ENCODE results near the gene OTUB2. TPM values are rescaled to one million over a fixed set of nuclear protein-coding genes. Genes with fewer than 3 reads are reported as not detected.

OTUB2 gene
- total RNA-seq, 1 experiment from 2014 or later = 3.4 TPM

DNA sequence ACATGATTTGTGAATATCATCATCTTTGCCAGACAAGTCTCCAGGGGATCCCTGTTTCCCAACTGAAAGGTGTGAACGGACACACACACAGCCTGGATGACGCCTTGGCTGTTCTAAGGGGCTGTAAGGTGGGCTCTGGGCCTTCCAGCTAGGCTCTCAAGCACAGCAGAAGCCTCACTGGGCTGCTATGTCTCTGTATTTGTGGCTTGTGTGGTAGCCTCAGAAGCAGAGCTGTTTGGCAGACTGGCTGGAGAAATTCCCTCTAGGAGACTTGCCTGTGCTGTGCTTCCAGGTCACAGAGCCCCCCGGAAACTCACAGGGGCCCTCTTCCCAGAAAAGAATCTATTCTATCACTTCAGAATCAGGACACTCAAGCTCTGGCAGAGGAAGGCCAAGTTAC, 21.4 kb downstream of the OTUB2 start:
- ATAC-seq (no peak), DNase-seq (ENCODE audit: low read depth, low spot score) (no peak)
- Histone ChIP-seq H3K27me3 (ENCODE audit: control insufficient read depth, insufficient read depth, low read length) (no peaks in the 10 kb centered on the region), H3K36me3 (ENCODE audit: control insufficient read depth, insufficient read depth, low read length) (no peaks in the 10 kb centered on the region; the same call in 1 of the 2 replicates), H3K27ac (ENCODE audit: low read length) (no peak overlapping the region), H3K4me1 (ENCODE audit: control insufficient read depth, insufficient read depth, low read length) (no peaks in the 10 kb centered on the region), H3K9me3 (ENCODE audit: control insufficient read depth, insufficient read depth, low read depth, low read length) (no peaks in the 10 kb centered on the region), H3K4me3 (ENCODE audit: low read depth in 2 of 2, low read length in 2 of 2) (no peak overlapping the region)
- no TSS peak for BruUV-seq (replicated peaks)
- intact Hi-C loops (cut with micrococcal nuclease; ENCODE audit: unreplicated experiment) = no loop called here
- in situ Hi-C loops (cut with HindIII; ENCODE audit: low pct_unique_long_range_greater_than_20kb, low sequenced_read_pairs) = no loop called here
- ChIA-PET POLR2A (no interaction called here), CTCF (no interaction called here)
- TF ChIP-seq POLR2AphosphoS5 (IDR thresholded peaks at IDR 0.05; ENCODE audit: low read depth, low read length) = no peak
- TF ChIP-seq CTCF (IDR thresholded peaks at IDR 0.05) = no peak
- TF ChIP-seq REST (IDR thresholded peaks at IDR 0.05; ENCODE audit: insufficient read depth in 1 of 2, low read depth in 2 of 2, low read length in 1 of 2) = no peak
- no peak for TF ChIP-seq TCF7L2 (IDR thresholded peaks at IDR 0.05; ENCODE audit: low read depth, low read length)
- TF ChIP-seq SIN3A (IDR thresholded peaks at IDR 0.05; ENCODE audit: borderline replicate concordance, insufficient read depth, low read depth, low read length) = no peak

DNA sequence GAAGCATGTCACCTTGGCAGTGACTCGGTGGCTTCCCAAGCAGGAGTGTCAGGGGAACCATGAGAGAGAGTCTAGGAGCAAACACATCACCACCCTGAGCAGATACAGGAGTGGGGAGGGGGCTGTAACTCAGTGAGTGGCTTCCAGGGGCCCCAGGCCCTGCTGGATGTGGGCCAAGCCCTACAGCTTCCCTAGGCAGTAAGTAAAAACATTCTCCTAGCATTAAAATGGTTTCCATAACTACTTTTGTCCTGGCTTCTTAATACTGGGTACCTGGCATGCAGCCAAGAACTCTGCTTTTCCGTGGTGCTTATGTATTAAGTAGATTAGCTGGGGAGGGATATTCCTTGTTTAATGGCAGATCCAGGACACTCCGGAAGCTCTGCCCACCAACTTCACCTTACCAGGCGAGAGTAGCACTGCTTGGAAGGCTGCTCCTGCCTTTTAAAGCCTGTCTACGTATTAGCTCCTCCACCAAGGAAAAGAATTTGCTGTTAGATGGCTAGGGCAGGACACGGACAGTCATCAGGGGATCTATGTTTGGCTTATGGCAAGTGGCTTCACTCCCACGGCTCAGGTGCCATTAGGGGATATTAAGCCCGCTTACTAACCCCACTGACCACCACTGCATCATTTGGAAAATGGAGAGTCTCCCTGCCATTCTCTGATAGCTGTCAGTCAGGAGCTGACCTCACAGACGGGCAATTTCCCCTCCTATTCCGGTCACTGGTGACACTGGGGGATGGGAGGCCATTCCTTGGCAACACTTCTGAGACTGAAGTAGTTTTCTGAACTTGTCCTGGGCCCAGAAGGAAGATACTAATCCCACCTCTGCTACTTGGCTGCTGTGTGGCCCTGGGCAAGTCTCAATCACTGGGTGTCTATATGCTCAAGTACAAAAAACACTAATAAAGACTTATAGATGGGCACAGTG, 22.8 kb downstream of the OTUB2 start:
- Histone ChIP-seq H3K4me1 (ENCODE audit: control insufficient read depth, insufficient read depth, low read length) (no peaks in the 10 kb centered on the region), H3K36me3 (ENCODE audit: control insufficient read depth, insufficient read depth, low read length) (no peaks in the 10 kb centered on the region; the same call in 1 of the 2 replicates), H3K27ac (ENCODE audit: low read length) (no peak overlapping the region), H3K4me3 (ENCODE audit: low read depth in 2 of 2, low read length in 2 of 2) (no peak overlapping the region), H3K9me3 (ENCODE audit: control insufficient read depth, insufficient read depth, low read depth, low read length) (no peaks in the 10 kb centered on the region), H3K27me3 (ENCODE audit: control insufficient read depth, insufficient read depth, low read length) (no peaks in the 10 kb centered on the region)
- intact Hi-C loops (cut with micrococcal nuclease; ENCODE audit: unreplicated experiment) (no loop called here), in situ Hi-C loops (cut with HindIII; ENCODE audit: low pct_unique_long_range_greater_than_20kb, low sequenced_read_pairs) (no loop called here)
- POLR2A ChIA-PET = no interaction called here
- ATAC-seq (no peak), DNase-seq (ENCODE audit: low read depth, low spot score) (no peak)
- CTCF ChIA-PET = interaction anchor here (0.7 kb wide), 1 partner anchor 15 kb away, joined by 3 read pairs; no protein-coding TSS in a partner anchor
- TF ChIP-seq REST (IDR thresholded peaks at IDR 0.05; ENCODE audit: insufficient read depth in 1 of 2, low read depth in 2 of 2, low read length in 1 of 2) (no peak), SIN3A (IDR thresholded peaks at IDR 0.05; ENCODE audit: borderline replicate concordance, insufficient read depth, low read depth, low read length) (no peak), CTCF (IDR thresholded peaks at IDR 0.05) (no peak), POLR2AphosphoS5 (IDR thresholded peaks at IDR 0.05; ENCODE audit: low read depth, low read length) (no peak), TCF7L2 (IDR thresholded peaks at IDR 0.05; ENCODE audit: low read depth, low read length) (no peak)
- no TSS peak for BruUV-seq (replicated peaks)
